IPS-15b (cell line): ENCODE data around the gene DTX2.
"Not testable (repeated sequence)": the region's sequence is repeated elsewhere in the genome, so short reads cannot be mapped to it uniquely, and the experiment has no call there.

Source experiments
- H3K27me3 ChIP-seq: one replicate; pipeline ENCODE4 v1.6.1; 2013; ENCODE audit warnings: low read length; ENCODE audit not compliant: control insufficient read depth, insufficient read depth
- H3K36me3 ChIP-seq: one replicate; pipeline ENCODE4 v1.6.1; 2013; ENCODE audit warnings: low read length; ENCODE audit not compliant: control insufficient read depth, insufficient read depth
- H3K4me1 ChIP-seq: one replicate; pipeline ENCODE4 v1.6.1; 2013; ENCODE audit warnings: mild to moderate bottlenecking, low read length; ENCODE audit not compliant: control insufficient read depth, insufficient read depth
- H3K4me3 ChIP-seq: one replicate; pipeline ENCODE4 v1.5.1; 2013; ENCODE audit warnings: low read depth, low read length
- H3K9ac ChIP-seq: one replicate; pipeline ENCODE4 v1.6.1; 2013; ENCODE audit warnings: low read depth, mild to moderate bottlenecking, low read length
- H3K9me3 ChIP-seq: one replicate; pipeline ENCODE4 v1.6.1; 2013; ENCODE audit warnings: mild to moderate bottlenecking, low read length; ENCODE audit not compliant: control insufficient read depth, insufficient read depth

The DTX2 gene

DNA sequence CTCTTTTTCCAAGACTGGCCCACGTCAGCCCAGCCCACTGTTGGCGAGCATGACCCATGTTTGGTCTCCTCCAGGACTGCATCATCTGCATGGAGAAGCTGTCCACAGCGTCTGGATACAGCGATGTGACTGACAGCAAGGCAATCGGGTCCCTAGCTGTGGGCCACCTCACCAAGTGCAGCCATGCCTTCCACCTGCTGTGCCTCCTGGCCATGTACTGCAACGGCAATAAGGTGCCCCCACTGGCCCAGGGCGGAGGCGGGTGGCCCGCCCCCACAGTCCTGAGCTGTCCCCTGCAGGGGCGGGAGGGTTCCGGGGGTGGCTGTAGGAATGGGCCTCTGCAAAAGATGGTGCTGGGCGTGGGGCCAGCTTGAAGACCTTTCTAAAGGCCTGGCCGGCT, 40.7 kb downstream of the DTX2 start:
- H3K36me3 ChIP-seq, result peaks cover 14% of the 10 kb centered on the region
- not testable (repeated sequence) for H3K4me1 ChIP-seq, H3K9me3 ChIP-seq

DNA sequence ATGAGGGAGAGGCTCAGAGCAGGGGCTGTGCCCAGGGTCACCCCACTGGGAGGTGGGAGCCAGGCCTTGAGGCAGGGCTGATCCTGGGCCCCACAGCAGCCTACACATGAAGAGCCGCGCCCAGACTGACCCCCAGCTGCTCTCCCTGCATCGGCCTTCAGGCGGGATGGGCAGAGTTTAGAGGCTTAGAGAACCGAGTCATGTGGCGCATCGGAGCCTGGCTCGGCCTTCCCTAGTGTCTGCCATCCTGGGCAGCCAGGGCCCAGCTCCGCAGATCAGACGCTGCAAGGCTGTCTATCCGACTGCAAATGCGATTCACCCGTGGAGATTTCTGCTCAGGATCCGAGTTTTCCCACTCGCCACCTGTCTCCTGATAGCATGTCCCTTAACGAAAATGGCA, 41.3 kb downstream of the DTX2 start:
- H3K27me3 ChIP-seq, H3K9me3 ChIP-seq, H3K9ac ChIP-seq, H3K4me3 ChIP-seq, H3K4me1 ChIP-seq: not testable (repeated sequence)
- peaks cover 14% of the 10 kb centered on the region for H3K36me3 ChIP-seq

More for the DNA sequence above, 40.7 kb downstream of the DTX2 start:
- H3K27me3 ChIP-seq, H3K4me3 ChIP-seq, H3K9ac ChIP-seq: not testable (repeated sequence)

- not testable (repeated sequence) for H3K4me3 ChIP-seq, H3K9ac ChIP-seq, H3K9me3 ChIP-seq, H3K4me1 ChIP-seq, H3K27me3 ChIP-seq
- peaks cover 14% of the 10 kb centered on the region for H3K36me3 ChIP-seq
Measured at GRCh38 chr7:76503244-76503643, 41.7 kb downstream of the DTX2 start.

DNA sequence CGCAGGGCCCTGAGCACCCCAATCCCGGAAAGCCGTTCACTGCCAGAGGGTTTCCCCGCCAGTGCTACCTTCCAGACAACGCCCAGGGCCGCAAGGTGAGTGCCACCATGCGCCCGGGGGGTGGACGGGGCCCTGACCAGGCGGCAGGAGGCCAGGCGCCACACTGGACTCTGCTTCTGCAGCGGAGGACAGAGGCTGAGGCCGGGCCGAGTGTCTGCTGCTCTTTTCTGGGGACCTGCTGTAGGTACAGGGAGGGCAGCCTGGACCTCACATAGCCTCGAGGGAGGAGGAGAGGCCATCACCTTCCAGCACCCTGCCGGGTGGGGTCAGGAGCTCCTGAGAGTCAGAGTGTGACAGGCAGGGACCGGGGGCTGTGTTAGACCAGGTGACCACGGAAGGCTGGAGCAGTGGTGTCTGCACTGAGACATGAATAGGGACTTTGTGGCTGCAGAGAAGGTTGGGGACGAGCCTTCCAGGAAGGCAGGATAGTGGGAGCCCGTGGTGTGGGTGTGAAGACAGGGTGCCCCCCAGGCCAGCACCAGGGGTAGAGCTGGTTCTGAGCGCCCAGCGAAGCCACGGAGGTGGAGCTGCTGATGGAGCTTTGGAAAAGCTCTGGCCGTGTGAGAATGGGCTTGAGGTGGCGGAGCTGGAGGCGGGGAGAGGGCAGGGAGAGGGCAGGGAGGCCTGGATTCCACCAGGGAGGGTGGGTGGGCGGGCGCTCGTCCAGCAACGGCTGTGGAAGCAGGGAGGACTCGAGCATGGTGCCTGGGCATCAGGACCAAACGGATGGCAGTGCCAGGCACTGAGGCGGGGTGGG, 43.0 kb downstream of the DTX2 start:
- not testable (repeated sequence) for H3K27me3 ChIP-seq, H3K4me1 ChIP-seq, H3K4me3 ChIP-seq, H3K9me3 ChIP-seq, H3K9ac ChIP-seq
- H3K36me3 ChIP-seq, result peaks cover 14% of the 10 kb centered on the region

GRCh38 chr7:76505168-76506080, 43.9 kb downstream of the DTX2 start:
- Histone ChIP-seq H3K36me3 (peaks cover 14% of the 10 kb centered on the region), H3K4me3 (no peak overlapping the region), H3K9me3 (no peaks in the 10 kb centered on the region), H3K4me1 (peaks cover 6% of the 10 kb centered on the region), H3K9ac (no peak overlapping the region), H3K27me3 (no peaks in the 10 kb centered on the region)

DNA sequence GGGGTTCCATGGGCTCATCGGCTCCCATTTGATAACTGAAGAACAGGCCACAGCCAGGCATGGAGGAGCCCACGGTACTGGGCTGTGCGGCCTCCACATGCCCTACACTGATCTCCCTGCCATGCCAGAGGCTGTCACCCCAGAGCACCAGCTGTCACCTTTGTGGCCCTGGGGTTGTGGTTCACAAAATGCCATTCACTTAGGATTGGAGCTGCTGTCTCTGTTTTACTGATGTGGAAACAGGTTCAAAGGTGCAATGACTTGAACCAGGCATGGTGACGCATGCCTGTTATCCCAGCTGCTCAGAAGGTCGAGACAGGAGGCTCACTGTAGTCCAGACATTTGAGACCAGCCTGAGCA, 44.6 kb downstream of the DTX2 start:
- Histone ChIP-seq H3K27me3 (no peaks in the 10 kb centered on the region), H3K9me3 (no peaks in the 10 kb centered on the region), H3K36me3 (peaks cover 14% of the 10 kb centered on the region), H3K4me1 (peaks cover 6% of the 10 kb centered on the region), H3K4me3 (no peak overlapping the region), H3K9ac (no peak overlapping the region)

DNA sequence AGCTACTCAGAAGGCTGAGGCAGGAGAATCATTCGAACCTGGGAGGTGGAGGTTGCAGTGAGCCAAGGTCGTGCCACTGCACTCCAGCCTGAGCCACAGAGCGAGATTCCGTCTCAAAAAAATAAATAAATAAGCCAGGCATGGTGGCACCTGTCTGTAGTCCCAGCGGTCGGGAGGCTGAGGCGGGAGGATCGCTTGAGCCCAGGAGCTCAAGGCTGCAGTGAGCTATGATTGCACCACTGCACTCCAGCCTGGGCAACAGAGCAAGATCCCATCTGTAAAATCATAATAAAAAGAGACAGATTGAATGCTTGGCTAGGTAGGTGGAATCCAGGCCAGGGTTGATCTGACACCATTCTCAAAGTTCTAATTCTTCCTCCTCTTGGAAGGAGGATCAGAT, 45.1 kb downstream of the DTX2 start:
- peaks cover 11% of the 10 kb centered on the region for H3K36me3 ChIP-seq

DNA sequence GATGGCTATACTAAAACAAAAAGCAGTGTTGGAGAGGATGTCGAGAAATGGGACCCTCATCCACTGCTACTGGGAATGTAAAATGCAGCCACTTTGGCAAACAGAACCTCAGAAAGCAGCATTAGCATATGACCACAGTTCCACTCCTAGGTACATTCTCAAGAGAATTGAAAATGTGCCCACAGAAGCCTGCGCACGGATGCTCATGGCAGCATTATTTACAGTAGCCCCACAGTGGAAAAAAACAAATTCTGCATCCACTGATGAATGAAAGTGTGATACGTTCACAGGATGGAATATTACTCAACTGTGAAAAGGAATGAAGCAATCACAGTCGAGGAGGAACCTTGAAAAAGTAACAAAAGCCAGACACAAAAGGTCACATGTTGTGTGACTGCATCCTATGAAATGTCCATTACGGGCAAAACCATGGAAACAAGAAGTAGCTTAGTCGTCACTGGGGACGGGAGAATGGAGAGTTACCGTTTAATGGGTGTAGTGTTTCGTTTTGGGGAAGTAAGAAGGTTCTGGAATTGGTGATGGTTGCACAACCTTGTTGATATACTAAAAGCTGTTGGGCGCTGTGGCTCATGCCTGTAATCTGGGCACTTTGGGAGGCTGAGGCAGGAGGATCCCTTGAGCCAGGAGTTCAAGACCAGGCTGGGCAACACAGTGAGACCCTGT, 46.4 kb downstream of the DTX2 start:
- no peak overlapping the region for H3K4me3 ChIP-seq
- H3K27me3 ChIP-seq, result no peaks in the 10 kb centered on the region
- peaks cover 11% of the 10 kb centered on the region for H3K36me3 ChIP-seq
- H3K4me1 ChIP-seq, result peaks cover 6% of the 10 kb centered on the region
- no peaks in the 10 kb centered on the region for H3K9me3 ChIP-seq
- H3K9ac ChIP-seq, result no peak overlapping the region

More for the DNA sequence above, 45.1 kb downstream of the DTX2 start:
- not testable (repeated sequence) for H3K4me1 ChIP-seq, H3K4me3 ChIP-seq, H3K27me3 ChIP-seq, H3K9ac ChIP-seq, H3K9me3 ChIP-seq

DNA sequence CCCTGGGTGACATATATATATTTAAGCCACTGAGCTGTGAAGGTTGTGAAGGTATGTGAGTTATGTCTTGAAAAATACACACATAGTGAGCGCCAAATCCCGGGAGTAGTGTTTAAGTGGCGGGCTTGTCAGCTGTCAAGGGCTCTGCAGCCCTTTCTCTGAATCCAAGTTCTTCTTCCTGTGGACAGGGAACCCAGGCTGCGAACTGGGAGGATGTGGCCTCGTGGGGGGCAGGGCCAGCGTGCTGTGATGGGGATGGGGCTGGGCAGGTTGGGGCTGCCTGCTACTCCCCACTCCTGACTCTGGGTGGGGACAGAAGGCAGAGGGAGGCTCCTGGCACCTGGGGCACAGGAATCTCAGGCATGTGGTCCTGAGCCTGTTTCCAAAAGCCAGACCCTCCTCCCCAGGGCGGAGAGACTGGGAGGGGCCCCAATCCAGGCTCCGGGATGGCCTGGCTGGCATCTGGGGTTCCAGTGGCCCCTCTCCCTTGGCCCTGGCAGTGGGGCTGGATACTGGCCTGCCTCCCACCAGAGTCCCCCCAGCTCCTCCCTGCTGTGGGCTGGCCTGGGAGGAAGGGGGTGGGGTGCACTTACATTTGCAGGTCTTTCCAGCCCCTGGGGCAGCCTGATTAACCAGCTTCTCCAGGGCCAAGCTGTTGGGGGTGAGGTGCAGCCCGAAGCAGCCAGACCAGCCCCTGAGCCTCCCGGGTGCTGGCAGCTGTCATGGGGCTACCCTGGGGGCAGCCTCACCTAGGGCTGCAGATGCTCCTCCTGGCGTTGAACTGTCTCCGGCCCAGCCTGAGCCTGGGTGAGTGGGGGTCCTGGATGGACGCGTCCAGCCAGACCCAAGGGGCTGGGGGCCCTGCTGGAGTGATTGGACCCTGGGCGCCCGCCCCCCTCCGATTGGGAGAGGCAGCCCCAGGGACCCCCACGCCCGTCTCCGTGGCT, 48.7 kb downstream of the DTX2 start, which contains the start of gene UPK3B:
Gene UPK3B (plus strand): TSS at position 622 of the 947 bp plus-strand sequence. CDS start 101 bp downstream, at position 723.
- H3K4me3 ChIP-seq, result no peak within 1 kb of the TSS

GRCh38 chr7:76511200-76511910, 49.8 kb downstream of the DTX2 start:
- not testable (repeated sequence) for H3K36me3 ChIP-seq, H3K9me3 ChIP-seq, H3K4me3 ChIP-seq, H3K9ac ChIP-seq, H3K27me3 ChIP-seq, H3K4me1 ChIP-seq

More for the DNA sequence above, 48.7 kb downstream of the DTX2 start, which contains the start of gene UPK3B:
- peaks cover 6% of the 10 kb centered on the region for H3K4me1 ChIP-seq
- H3K9ac ChIP-seq, result no peak within 1 kb of the TSS
- no peaks in the 10 kb centered on the region for H3K9me3 ChIP-seq
- no peaks in the 10 kb centered on the region for H3K27me3 ChIP-seq
- H3K36me3 ChIP-seq, result peaks cover 9% of the 10 kb centered on the region
